ENCODE measurements around the gene TIMMDC1.
A peak's percentile ranks its signal among the peaks of the same experiment; 100 is the strongest.

The TIMMDC1 gene

GRCh38 chr3:119468041-119468440 is 30.3 kb upstream of the TIMMDC1 start:
- Histone ChIP-seq H3K27me3 (no peaks in the 10 kb centered on the region), H3K4me1 (ENCODE audit: control insufficient read depth in 1 of 2, insufficient read depth in 1 of 2, low read depth in 1 of 2, low read length in 1 of 2) (peaks cover 25 to 28% of the 10 kb centered on the region in 2 experiments), H3K4me3 (ENCODE audit: low read depth in 1 of 2, low read length in 1 of 2) (peak overlapping the region; percentile 87 to 89), H3K9me3 (no peaks in the 10 kb centered on the region), H3K27ac (peak overlapping the region; percentile 36), H3K36me3 (no peaks in the 10 kb centered on the region)
- TF ChIP-seq CTCF (IDR thresholded peaks at IDR 0.05): no peak

- no peaks in the 10 kb centered on the region for H3K27me3 ChIP-seq
- H3K4me1 ChIP-seq (ENCODE audit: control insufficient read depth in 1 of 2, insufficient read depth in 1 of 2, low read depth in 1 of 2, low read length in 1 of 2): peaks cover 17 to 19% of the 10 kb centered on the region in 2 experiments
- peak overlapping the region; percentile 87 to 89 for H3K4me3 ChIP-seq (ENCODE audit: low read depth in 1 of 2, low read length in 1 of 2)
- no peak overlapping the region for H3K27ac ChIP-seq
- no peak for TF ChIP-seq CTCF (IDR thresholded peaks at IDR 0.05)
- no peaks in the 10 kb centered on the region for H3K36me3 ChIP-seq
- no peaks in the 10 kb centered on the region for H3K9me3 ChIP-seq
Observed at GRCh38 chr3:119469418-119470189, 28.7 kb upstream of the TIMMDC1 start.

- Histone ChIP-seq H3K27me3 (no peaks in the 10 kb centered on the region), H3K4me3 (ENCODE audit: low read depth in 1 of 2, low read length in 1 of 2) (no peak overlapping the region), H3K36me3 (no peaks in the 10 kb centered on the region), H3K4me1 (ENCODE audit: control insufficient read depth in 1 of 2, insufficient read depth in 1 of 2, low read depth in 1 of 2, low read length in 1 of 2) (peaks cover 17 to 19% of the 10 kb centered on the region in 2 experiments), H3K9me3 (no peaks in the 10 kb centered on the region), H3K27ac (no peak overlapping the region)
- TF ChIP-seq CTCF (IDR thresholded peaks at IDR 0.05): no peak
Observed at GRCh38 chr3:119470866-119471265, 27.5 kb upstream of the TIMMDC1 start.

GRCh38 chr3:119481079-119481478 is 17.3 kb upstream of the TIMMDC1 start:
- Histone ChIP-seq H3K9me3 (no peaks in the 10 kb centered on the region), H3K4me3 (ENCODE audit: low read depth in 1 of 2, low read length in 1 of 2) (no peak overlapping the region), H3K36me3 (peaks cover 9% of the 10 kb centered on the region), H3K27me3 (no peaks in the 10 kb centered on the region), H3K4me1 (ENCODE audit: control insufficient read depth in 1 of 2, insufficient read depth in 1 of 2, low read depth in 1 of 2, low read length in 1 of 2) (no peaks in the 10 kb centered on the region), H3K27ac (no peak overlapping the region)
- no peak for TF ChIP-seq CTCF (IDR thresholded peaks at IDR 0.05)

- H3K9me3 ChIP-seq: no peaks in the 10 kb centered on the region
- no peak overlapping the region for H3K27ac ChIP-seq
- H3K36me3 ChIP-seq: peaks cover 16% of the 10 kb centered on the region
Observed at GRCh38 chr3:119483101-119483500, 15.2 kb upstream of the TIMMDC1 start.

More at GRCh38 chr3:119483101-119483500, 15.2 kb upstream of the TIMMDC1 start:
- Histone ChIP-seq H3K4me3 (ENCODE audit: low read depth in 1 of 2, low read length in 1 of 2) (no peak overlapping the region), H3K4me1 (ENCODE audit: control insufficient read depth in 1 of 2, insufficient read depth in 1 of 2, low read depth in 1 of 2, low read length in 1 of 2) (no peaks in the 10 kb centered on the region), H3K27me3 (no peaks in the 10 kb centered on the region)
- no peak for TF ChIP-seq CTCF (IDR thresholded peaks at IDR 0.05)
